ENCODE measurements around the gene RELT.

RELT gene

GRCh38 chr11:73376803-73377629 is 817 bp downstream of the RELT start:
- DNase-seq: no peak

- DNase-seq: no peak
Observed at GRCh38 chr11:73379189-73379880, 3.1 kb downstream of the RELT start.

- no peak for DNase-seq
Observed at GRCh38 chr11:73380331-73380730, 4.1 kb downstream of the RELT start.

- no peak for DNase-seq
Observed at GRCh38 chr11:73380897-73381410, 4.8 kb downstream of the RELT start.

- DNase-seq: no peak
Observed at GRCh38 chr11:73381589-73381988, 5.4 kb downstream of the RELT start.

- DNase-seq: no peak
Observed at GRCh38 chr11:73382183-73382582, 6.0 kb downstream of the RELT start.

- no peak for DNase-seq
Observed at GRCh38 chr11:73382747-73383146, 6.5 kb downstream of the RELT start.

- DNase-seq: no peak
Observed at GRCh38 chr11:73383249-73384124, 7.3 kb downstream of the RELT start.

GRCh38 chr11:73384125-73384441 is 7.9 kb downstream of the RELT start:
- DNase-seq: no peak

GRCh38 chr11:73384531-73384871 is 8.3 kb downstream of the RELT start:
- DNase-seq: no peak

- DNase-seq: no peak
Observed at GRCh38 chr11:73384872-73385689, 8.9 kb downstream of the RELT start.

GRCh38 chr11:73386016-73386415 is 9.8 kb downstream of the RELT start:
- no peak for DNase-seq

GRCh38 chr11:73386546-73386945 is 10.3 kb downstream of the RELT start:
- DNase-seq: no peak

- DNase-seq: no peak
Observed at GRCh38 chr11:73387594-73388264, 11.5 kb downstream of the RELT start.

GRCh38 chr11:73388265-73389133 is 12.3 kb downstream of the RELT start:
- no peak for DNase-seq

- no peak for DNase-seq
Observed at GRCh38 chr11:73389134-73389525, 12.9 kb downstream of the RELT start.

- DNase-seq: no peak
Observed at GRCh38 chr11:73389916-73390315, 13.7 kb downstream of the RELT start.

- no peak for DNase-seq
Observed at GRCh38 chr11:73390601-73391565, 14.7 kb downstream of the RELT start.

GRCh38 chr11:73391665-73392064 is 15.5 kb downstream of the RELT start:
- no peak for DNase-seq
